Progenitor cell of endocrine pancreas (in vitro differentiated cells): ENCODE results near the gene LRRC26. TPM values are rescaled to one million over a fixed set of nuclear protein-coding genes. Genes with fewer than 3 reads are reported as not detected.

Experiments
- DNase-seq: peaks from one replicate; pipeline ENCODE4 v3.0.0; 2021; ENCODE audit warnings: low spot score; ENCODE audit not compliant: unreplicated experiment
- H3K27ac Mint-ChIP-seq: 2 replicates; pipeline ENCODE4 v1.8.0; 2021; ENCODE audit warnings: mild to moderate bottlenecking, moderate library complexity, mixed read lengths
- H3K27me3 Mint-ChIP-seq: 2 replicates; pipeline ENCODE4 v1.8.0; 2021; ENCODE audit warnings: mixed read lengths
- H3K36me3 Mint-ChIP-seq: 2 replicates; pipeline ENCODE4 v1.8.0; 2022; ENCODE audit warnings: mixed read lengths; ENCODE audit not compliant: insufficient read depth
- H3K4me1 Mint-ChIP-seq: 2 replicates; pipeline ENCODE4 v1.8.0; 2021; ENCODE audit warnings: low read depth, mixed read lengths
- H3K4me3 Mint-ChIP-seq: 2 replicates; pipeline ENCODE4 v1.8.0; 2021; ENCODE audit warnings: low read depth, mild to moderate bottlenecking, moderate library complexity, mixed read lengths
- H3K9me3 Mint-ChIP-seq: 2 replicates; pipeline ENCODE4 v1.8.0; 2021; ENCODE audit warnings: low read depth, mixed read lengths
- total RNA-seq: library from RNA; stranded (reverse); gene quantifications from 2 replicates; pipeline ENCODE4 v1.2.1, GENCODE V29; 2021
- TF ChIP-seq, protein P1 (sequence below): fragments of 200-600 bp; sonication (generic); IDR thresholded peaks from one replicate; pipeline ENCODE4 v1.5.0; 2021; ENCODE audit warnings: antibody characterized with exemption, mild to moderate bottlenecking; ENCODE audit not compliant: unreplicated experiment

Gene LRRC26
- total RNA-seq, 1 donor from 2014 or later, result 0.89 TPM

DNA sequence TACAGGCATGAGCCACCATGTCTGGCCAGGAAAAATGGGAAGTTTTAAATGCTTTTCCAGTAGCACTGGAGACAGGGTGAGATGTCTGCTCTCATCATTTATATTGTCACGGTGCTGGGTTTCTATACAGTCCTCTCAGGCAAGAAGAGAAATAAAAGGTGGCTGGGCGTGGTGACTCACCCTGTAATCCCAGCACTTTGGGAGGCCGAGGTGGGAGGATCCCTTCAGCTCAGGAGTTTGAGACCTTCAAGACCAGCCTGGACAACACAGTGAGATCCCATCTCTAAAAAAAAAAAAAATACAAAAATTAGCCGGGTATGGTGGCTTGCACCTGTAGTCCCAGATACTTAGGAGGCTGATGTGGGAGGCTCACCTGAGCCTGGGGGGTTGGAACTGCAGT, 35.7 kb downstream of the LRRC26 start:
- Mint-ChIP-seq H3K27ac (no peak overlapping the region), H3K9me3 (no peaks in the 10 kb centered on the region), H3K27me3 (peaks cover 47% of the 10 kb centered on the region), H3K4me1 (no peaks in the 10 kb centered on the region), H3K4me3 (no peak overlapping the region), H3K36me3 (no peaks in the 10 kb centered on the region)
- TF ChIP-seq, protein P1, sequence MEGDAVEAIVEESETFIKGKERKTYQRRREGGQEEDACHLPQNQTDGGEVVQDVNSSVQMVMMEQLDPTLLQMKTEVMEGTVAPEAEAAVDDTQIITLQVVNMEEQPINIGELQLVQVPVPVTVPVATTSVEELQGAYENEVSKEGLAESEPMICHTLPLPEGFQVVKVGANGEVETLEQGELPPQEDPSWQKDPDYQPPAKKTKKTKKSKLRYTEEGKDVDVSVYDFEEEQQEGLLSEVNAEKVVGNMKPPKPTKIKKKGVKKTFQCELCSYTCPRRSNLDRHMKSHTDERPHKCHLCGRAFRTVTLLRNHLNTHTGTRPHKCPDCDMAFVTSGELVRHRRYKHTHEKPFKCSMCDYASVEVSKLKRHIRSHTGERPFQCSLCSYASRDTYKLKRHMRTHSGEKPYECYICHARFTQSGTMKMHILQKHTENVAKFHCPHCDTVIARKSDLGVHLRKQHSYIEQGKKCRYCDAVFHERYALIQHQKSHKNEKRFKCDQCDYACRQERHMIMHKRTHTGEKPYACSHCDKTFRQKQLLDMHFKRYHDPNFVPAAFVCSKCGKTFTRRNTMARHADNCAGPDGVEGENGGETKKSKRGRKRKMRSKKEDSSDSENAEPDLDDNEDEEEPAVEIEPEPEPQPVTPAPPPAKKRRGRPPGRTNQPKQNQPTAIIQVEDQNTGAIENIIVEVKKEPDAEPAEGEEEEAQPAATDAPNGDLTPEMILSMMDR, result no peak
- DNase-seq, result no peak

DNA sequence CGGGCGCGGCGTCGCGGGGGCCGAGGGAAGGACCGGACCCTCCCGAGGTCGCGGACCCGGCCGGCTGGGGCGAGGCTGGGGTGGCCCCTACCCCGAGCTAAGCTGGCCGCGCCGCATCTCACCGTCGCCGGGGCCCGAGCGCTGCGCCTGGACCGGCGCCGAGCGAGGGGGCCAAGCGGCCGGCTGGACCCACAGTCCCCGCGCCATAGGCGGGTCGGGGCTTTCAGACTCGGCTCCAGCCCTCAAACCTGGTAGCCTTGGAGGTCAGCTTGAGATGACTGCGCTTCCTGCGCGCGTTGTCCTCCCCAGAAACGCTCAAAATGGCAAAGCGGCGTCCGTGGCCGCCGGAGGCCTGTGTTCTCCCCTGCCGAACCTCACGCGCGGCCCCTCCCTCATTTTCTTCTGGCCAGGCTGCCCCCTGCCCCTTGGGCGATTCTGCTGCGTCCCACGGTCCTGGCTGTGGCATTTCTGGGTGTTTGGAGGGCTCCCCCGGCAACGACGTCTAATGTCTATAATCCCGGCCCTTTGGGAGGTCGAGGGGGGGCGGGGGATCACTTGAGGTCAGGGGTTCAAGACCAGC, 39.6 kb downstream of the LRRC26 start:
- no peak for DNase-seq
- TF ChIP-seq, protein P1, result no peak
- peaks cover 18% of the 10 kb centered on the region for H3K27me3 Mint-ChIP-seq
- peak overlapping the region; percentile 74 for H3K4me3 Mint-ChIP-seq
- H3K27ac Mint-ChIP-seq, result no peak overlapping the region
- H3K9me3 Mint-ChIP-seq, result no peaks in the 10 kb centered on the region
- peaks cover 24% of the 10 kb centered on the region for H3K4me1 Mint-ChIP-seq
- no peaks in the 10 kb centered on the region for H3K36me3 Mint-ChIP-seq

DNA sequence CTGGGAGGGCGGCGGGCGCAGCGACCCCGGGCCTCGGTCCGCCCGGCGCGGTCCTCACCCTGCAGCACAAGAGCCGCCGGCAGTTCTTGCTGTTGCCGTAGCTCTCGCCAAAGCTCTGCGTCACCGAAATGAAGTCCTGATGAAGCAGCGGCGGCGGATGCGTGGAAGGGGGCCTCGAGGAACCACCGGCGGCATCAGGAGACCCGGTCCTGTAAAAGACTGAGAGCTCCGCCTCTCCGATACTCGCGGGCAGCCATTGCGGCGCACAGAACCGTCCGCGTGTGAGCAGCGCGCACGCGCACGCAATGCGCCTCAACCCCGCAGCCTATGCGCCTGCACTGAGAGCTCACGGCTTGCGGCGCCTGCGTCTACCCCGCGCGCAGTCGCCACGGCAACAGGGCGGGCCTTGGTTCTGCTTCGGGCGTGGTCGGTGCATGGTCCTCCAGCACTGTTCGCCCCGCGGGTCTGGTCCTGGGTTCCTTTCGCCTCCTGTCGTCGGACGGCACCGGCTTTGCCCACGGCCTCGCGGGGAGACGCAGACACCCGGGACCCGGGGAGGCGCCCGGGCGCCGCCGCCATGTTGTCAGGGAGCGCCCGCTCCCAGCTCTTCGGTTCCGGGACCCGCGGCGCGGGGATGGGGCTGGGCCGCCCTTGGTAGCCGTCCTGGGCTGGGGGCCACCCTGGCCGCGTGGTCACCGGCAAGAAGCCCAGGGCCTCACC, 40.2 kb downstream of the LRRC26 start:
- TF ChIP-seq, protein P1, result no peak
- no peak overlapping the region for H3K27ac Mint-ChIP-seq
- DNase-seq, result peak; percentile 74
- no peaks in the 10 kb centered on the region for H3K9me3 Mint-ChIP-seq
- H3K4me3 Mint-ChIP-seq, result peak overlapping the region; percentile 87
- H3K36me3 Mint-ChIP-seq, result no peaks in the 10 kb centered on the region
- peaks cover 12% of the 10 kb centered on the region for H3K27me3 Mint-ChIP-seq
- peaks cover 24% of the 10 kb centered on the region for H3K4me1 Mint-ChIP-seq

DNA sequence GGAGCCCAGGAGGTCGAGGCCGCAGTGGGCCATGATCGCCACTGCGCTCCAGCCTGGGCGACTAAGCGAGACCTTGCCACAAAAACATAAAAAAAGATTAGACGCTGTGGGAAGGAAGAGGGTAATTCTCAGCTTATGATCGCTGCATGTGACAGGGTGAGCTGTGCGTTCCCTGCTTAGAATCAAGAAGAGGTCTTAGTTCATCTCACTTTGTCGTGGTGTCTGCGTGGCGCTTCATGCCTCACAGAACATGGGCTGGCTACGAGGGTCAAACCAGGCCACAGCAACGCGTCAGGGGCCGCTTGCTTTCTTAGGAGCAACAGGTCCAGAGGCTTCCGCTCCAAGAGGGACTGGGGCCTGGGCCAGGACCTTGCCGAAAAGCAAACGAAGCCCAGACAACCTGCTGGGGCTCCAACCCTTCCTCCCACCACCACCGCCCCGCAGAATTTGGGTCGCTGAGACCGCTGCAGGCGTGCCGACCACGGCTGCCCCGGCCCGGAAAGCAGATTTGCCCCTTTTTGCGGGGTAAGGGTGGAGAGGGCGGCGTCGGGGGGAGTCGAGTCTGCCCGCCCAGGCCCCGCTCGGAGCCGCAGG, 40.9 kb downstream of the LRRC26 start:
- Mint-ChIP-seq H3K4me1 (peaks cover 24% of the 10 kb centered on the region), H3K27me3 (peaks cover 8% of the 10 kb centered on the region), H3K9me3 (no peaks in the 10 kb centered on the region), H3K36me3 (no peaks in the 10 kb centered on the region), H3K4me3 (peak overlapping the region; percentile 87), H3K27ac (peak overlapping the region; percentile 97)
- TF ChIP-seq, protein P1, result no peak
- no peak for DNase-seq

DNA sequence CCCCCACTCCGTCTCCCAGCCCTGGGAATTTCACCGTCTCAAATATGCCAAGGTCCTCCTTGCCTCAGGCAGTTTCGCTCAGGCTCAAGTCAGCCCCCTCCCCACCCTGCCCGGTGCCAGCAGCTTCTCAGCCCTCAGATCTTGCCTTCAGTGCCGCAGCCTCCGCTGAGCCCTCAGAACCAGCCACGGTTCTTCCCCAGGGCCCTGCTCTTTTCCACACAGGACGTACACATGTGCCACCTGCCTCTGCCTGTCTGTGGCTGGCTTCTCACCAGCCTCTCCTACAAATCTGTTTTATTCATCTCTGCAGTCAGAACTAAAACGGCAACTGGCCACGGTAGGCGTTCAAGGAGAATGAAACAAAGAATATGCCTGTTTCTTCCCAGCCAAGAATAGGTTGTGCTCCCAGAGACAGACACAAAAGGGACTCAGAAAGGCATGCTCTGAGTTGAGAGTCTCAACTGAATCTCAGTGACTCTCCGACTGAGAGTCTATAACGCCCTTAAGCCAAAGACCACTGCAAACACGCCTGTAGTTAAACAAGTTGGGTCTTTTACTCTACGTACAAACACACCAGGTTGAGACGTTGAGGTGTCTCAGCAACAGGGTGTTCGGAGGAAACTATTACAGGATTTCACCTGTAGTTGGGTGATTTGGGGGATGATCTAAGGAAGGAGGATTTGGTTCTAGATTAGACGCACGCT, 41.5 kb downstream of the LRRC26 start:
- no peak for DNase-seq
- Mint-ChIP-seq H3K36me3 (no peaks in the 10 kb centered on the region), H3K9me3 (no peaks in the 10 kb centered on the region), H3K27ac (peak overlapping the region; percentile 97), H3K4me3 (peak overlapping the region; percentile 87), H3K27me3 (peaks cover 8% of the 10 kb centered on the region), H3K4me1 (peaks cover 24% of the 10 kb centered on the region)
- TF ChIP-seq, protein P1, result no peak
